HG02981 (cell line): ENCODE data around the gene RBBP5.

Experiments used
- ATAC-seq: cut with Tn5 transposase; IDR thresholded peaks from one replicate; pipeline ENCODE4 v1.9.1; 2021; ENCODE audit warnings: mild to moderate bottlenecking, moderate library complexity; ENCODE audit not compliant: unreplicated experiment

RBBP5 gene

GRCh38 chr1:205133287-205133686 is 11.5 kb upstream of the RBBP5 start:
- ATAC-seq, result no peak

DNA sequence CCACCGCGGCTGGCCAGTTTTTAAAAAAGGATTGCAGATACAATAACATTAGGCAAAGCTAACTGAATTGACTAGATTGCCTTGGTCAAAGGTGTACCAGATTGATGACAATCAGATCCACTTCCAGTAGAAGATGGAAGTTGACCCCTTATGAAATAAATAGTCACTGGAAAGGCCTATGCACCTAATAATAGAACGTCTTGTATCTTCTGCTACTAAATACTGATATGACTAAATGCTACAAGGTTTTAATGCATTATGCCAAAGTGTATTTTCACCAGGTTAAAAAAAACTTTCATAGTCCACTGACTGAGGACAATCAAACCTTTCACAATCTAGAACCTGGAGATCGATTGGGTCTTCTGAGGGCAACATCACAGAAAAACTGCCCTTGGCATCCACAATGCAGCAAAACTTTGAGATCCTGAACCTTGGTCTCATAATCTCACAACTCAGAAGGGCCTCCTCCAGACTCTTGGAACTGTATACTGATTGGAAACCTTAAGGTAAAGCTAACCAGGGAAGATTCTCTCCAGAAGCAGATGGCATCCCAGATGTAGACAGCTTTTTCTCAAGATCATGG is 7.8 kb upstream of the RBBP5 start:
- ATAC-seq, result no peak

DNA sequence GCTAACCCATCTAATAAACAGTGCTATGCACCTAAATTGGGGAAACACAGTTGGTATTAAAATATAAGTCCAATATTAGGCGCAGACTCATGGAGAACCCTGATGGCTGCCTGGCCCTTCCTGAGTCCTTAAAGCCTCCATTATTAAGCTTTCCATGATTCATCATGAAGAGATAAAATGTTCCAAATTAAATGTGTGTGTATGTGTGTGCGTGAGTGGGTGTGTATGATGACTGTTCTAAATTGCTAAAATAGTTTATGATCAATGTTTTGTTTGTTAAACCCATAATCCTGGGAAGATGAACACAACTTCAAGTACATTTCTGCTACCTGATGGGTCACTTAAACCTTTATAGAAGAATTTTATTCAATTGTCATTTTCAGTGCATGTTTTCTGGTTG is 6.3 kb upstream of the RBBP5 start:
- ATAC-seq, result no peak

DNA sequence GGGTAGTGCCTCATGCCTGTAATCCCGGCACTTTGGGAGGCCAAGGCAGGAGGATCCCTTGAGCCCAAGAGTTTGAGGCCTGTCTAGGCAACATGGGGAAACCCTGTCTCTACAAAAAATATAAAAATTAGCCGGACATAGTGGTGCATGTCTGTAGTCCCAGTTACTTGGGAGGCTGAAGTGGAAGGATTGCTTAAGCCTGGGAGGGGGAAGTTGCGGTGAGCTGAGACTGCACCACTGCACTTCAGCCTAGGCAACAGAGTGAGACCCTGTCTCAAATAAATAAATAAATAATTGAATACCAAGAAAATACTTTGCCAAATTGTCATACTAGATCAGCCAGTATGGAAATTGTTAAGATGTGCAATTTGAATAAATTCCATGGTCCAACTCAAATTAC is 5.9 kb upstream of the RBBP5 start:
- ATAC-seq, result no peak

DNA sequence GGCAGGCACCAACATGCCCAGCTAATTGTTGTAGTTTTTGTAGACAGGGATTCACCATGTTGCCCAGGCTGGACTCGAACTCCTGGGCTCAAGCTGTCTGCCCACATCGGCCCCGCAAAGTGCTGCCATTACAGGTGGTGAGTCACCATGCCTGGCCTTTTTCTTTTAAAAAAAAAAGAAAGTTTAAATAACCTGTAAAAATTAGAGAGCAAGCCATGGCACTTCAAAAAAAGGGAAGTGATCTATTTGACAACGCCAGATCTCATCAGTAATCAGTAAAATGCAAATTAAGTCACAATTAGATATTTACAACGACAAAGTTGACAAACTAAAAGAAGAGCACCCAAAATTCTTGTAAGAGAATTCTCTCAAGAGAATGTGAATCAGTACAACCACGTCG is 2.9 kb upstream of the RBBP5 start:
- ATAC-seq, result no peak

DNA sequence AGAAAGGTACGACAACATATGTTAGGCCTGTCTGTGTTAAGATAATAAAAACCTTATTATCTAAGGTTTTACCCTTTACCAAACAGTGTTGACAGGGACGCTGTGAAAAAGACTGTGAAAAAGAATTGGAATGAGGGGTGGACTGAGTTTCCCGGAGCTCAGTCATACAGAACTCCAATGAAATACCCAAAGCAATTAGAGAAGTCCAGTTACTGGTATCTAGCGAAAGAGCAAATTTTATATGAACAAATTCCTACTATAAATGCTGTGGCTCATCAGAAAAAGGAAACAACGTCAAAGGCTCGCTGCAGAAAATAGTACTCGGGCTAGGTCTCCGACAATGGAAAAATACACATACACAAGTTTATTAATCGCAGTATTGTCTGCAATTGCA is 708 bp upstream of the RBBP5 start:
- ATAC-seq, result no peak

- ATAC-seq, result no peak
These were observed 3.0 kb downstream of the RBBP5 start for GRCh38 chr1:205118752-205119151.

DNA sequence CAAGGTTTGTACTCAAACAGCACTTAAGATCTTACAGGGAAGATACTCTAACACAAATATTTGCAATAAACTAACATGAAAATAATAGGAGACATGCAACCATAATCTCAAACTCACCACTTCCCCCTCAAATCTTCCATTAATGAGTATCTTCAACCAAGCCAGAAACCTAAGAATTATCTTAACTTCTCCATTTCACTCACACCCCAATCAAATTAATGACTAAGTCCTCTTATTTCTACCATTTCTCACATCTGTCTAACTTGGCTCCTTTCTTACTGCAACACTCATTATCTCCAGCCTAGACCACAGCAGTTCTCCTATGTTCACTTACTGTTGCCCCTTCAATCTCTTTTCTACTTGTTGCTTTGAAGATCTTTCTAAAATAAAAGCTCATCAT is 10.4 kb downstream of the RBBP5 start:
- ATAC-seq, result no peak

DNA sequence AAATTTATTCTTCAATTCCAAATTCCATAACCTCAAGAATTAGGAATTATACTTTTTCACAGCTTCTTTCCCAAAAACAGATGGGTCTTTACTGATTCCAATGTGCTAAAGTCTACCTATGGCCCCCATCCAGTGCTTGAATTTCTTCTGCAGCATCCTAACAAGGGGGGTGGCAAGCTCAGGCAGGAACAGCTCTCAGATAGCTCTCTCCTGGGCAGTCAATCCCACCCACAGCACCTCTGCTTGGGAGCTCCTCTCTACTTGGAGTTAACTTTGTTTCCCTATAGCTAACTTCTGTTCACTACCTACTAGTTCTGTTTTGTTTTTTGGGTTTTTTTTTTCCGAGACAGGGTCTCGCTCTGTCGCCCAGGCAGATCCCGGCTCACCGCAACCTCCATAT is 12.1 kb downstream of the RBBP5 start:
- ATAC-seq, result no peak

- no peak for ATAC-seq
These were observed 12.5 kb downstream of the RBBP5 start for GRCh38 chr1:205109269-205109668.

- no peak for ATAC-seq
These were observed 13.3 kb downstream of the RBBP5 start for GRCh38 chr1:205108464-205108863.

DNA sequence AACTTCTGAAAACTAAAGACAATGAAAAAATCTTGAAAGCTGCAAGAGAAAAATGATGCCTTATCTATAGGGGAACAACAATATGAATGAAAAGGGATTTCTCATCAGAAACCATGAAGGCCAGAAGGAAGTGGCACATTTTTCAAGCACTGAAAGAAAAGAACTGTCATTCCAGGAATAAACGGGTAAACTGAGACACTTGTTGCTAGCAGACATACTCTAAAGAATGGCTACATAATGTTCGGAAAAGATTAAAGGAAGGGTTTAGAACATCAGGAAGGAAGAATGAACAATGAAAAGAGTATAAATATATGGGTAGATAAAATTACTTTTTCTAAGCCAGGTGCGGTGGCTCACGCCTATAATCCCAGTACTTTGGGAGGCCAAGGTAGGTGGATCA is 14.5 kb downstream of the RBBP5 start:
- ATAC-seq, result no peak

DNA sequence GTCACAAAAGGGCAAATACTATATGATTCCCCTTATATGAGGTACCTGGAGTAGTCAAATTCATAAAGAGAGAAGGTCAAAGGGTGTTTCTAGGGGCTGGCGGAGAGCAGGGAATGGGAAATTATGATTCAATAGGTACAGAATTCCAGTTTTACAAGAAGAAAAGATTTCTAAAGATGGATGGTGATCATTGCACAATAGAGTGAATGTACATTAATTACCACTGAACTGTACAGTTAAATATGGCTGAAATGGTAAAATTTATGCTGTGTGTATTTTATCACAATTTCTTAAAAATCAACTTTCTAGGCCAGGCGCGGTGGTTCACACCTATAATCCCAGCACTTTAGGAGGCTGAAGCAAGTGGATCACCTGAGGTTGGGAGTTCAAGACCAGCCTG is 19.4 kb downstream of the RBBP5 start:
- ATAC-seq, result no peak

DNA sequence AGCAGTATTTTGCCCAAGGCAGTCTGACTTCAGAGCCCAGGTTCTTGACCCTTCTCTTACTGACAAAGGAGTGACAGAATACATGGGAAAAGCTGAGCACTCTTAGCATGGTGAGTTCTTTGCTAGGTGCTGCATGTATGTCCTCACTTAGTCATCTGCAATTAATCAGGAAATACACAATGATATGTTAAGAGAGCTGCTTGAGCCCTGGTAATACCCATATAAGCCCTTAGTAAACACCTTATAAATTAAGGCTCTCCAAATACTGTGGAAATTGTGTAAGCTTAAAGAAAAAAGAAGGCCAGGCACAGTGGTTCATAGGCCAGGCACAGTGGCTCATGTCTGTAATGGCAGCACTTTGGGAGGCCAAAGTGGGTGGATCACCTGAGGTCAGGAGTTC is 23.5 kb downstream of the RBBP5 start:
- no peak for ATAC-seq

- ATAC-seq, result no peak
These were observed 26.4 kb downstream of the RBBP5 start for GRCh38 chr1:205095422-205095821.

GRCh38 chr1:205091043-205091740 is 30.6 kb downstream of the RBBP5 start:
- no peak for ATAC-seq

GRCh38 chr1:205088341-205088740 is 33.4 kb downstream of the RBBP5 start:
- no peak for ATAC-seq

- no peak for ATAC-seq
These were observed 37.4 kb downstream of the RBBP5 start, which contains the start of gene TMEM81 for GRCh38 chr1:205084360-205084759. TMEM81 (minus strand) TSS chr1:205084460; CDS start chr1:205084320, 140 bp downstream.

DNA sequence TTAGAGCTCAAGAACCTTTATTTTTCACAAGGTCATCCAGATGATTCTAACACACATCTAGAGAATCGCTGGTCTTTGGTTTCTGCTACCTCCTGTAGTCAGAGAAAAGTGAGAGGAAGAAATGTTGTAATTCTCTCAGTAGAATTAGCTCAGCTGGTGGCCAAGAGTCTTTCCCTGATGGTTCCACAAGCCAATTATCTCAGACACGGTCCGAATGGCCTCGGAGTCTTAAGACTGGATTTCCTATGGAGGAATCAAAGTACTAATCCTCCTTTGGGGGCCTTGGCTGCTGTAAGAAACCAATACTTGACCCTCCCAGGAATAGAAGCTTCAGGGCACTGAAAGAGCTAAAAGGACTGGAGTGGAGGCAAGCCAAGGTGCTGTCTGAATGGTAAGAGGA is 39.3 kb downstream of the RBBP5 start:
- no peak for ATAC-seq

DNA sequence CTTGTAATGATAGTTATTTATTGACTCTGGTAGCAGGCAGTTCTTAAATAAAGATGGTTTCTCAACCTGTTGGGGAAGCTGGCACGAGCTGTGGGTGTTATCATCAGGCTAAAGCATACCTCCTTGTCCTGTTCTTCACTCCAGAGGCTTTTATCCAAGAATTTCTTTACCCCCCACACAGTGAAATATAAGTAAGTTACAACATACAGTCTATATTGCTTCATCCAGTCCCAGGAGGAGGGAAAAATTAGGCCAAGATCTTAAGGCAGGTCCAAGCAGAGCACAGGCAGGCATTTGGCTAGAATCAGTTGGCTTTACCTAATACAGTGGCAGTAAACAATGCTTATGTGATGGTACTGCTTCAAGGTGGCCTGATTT is 43.9 kb downstream of the RBBP5 start:
- ATAC-seq, result no peak

DNA sequence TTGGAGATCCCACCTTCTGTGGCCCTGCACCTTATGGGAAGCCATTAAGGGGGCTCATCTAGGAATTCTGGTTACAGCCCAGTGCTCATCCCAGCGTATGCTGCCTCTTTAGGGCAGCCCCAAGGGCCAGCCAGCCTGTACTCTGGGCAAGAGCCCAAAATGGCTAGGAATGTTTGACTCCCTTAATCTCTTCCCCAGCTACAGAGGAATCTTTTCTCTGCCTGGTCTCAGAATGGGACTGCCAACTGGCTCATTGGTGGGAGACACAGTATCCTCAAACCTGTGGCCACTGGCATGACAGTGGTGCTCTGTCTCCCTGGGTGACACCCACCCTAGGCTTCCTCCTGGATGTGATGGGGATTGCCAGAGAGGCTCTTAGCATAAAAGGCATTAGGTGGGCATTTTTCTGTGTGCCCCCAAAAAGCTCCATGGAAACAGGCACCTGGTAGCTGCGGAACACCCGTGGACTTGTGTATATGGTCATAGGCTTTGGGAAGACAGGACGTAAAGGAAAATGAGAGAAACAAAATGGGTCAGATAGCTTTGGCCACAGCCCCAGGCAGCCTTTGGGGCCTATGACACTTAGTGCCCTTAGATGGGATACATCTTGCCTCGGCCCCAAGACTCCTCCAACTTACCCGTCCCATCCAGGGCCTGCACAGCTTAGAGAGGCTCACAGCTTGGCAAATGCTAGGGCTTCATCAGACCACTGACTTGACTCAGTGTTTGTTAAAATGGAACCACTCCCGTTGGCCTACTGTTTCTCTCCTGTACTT is 44.4 kb downstream of the RBBP5 start:
- no peak for ATAC-seq

DNA sequence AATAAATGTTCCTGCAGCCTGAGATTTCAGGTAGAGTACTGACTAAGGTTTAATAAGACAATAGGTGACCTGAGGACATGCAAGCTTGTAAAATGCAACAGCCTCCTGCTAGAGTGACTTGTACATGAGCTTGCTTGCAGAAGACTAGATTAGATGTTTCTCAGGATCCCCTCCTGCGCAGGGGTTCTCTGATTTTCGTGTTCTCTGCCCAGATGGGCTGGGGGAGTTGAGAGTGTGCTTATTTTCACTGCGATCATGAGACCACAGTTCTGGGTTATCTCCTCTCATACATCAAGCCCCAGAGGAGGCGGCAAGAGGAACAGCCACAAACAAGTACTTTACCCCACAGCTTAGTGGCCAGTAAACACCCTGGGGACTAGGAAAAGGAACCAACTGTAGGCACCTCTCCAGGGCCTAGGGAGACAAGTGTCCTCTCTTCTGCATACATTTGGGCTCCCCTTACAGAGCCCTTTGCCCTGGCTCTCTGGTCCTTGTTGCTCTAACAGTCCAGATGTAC is 45.5 kb downstream of the RBBP5 start:
- ATAC-seq, result no peak
